GM18909 (cell line): ENCODE results near the gene CCM2L.

Experiments
- ATAC-seq: cut with Tn5 transposase; IDR thresholded peaks from one replicate; pipeline ENCODE4 v1.9.1; 2021; ENCODE audit warnings: mild to moderate bottlenecking; ENCODE audit not compliant: unreplicated experiment, poor library complexity

Gene CCM2L

DNA sequence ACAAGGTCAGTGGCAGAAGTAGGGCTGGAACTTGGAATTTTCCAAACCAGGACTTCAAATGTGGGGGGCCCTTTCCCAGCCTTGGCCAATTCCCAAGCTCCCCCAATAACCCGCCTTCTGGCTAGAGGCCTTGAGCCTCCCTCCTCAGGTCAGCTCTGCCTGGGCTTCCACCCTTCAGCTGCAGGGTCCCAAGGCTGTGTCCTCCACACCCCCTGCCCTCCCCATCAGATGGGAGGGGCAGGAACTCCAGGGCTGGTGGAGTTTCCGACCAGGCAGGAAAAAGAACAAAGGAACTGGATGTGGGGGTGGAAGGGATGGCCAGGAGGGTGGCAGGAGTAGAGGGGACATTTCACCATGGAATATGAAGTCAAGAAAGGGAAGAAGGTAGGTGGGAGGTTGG is at the start of gene CCM2L:
Gene CCM2L, plus strand, starts transcription at position 338 of the 400 bp plus-strand sequence. Its CDS starts 17 bp downstream, at position 355.
- ATAC-seq = no peak

- ATAC-seq = no peak
Observed at GRCh38 chr20:31962761-31963160, 47.5 kb upstream of the CCM2L start.

- no peak for ATAC-seq
Observed at GRCh38 chr20:31963889-31964288, 46.3 kb upstream of the CCM2L start.

- no peak for ATAC-seq
Observed at GRCh38 chr20:31966991-31967655, 43.1 kb upstream of the CCM2L start.

DNA sequence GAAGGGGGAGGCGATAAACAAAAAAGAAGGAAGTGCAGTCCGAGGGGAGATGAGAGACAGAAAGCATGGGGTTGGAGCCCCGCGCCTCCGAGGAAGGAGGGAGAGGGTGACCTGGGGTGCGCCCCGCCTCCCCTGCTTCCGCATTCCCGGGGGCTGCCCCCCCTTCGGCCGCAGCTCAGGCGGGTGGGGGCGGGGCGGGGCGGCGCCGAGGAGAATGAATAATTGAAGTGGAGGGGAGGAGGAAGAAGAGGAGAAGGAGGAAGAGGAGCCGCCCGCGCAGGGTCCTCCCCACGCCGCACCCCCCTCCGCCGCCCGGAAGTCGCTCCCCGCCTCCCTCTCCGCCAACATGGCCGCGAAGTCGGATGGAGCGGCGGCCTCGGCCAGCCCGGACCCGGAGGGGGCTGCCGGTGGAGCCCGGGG is 42.4 kb upstream of the CCM2L start, which contains the start of gene XKR7:
Gene XKR7, plus strand, starts transcription at position 322 of the 420 bp plus-strand sequence. Its CDS starts 25 bp downstream, at position 347.
- ATAC-seq = no peak

DNA sequence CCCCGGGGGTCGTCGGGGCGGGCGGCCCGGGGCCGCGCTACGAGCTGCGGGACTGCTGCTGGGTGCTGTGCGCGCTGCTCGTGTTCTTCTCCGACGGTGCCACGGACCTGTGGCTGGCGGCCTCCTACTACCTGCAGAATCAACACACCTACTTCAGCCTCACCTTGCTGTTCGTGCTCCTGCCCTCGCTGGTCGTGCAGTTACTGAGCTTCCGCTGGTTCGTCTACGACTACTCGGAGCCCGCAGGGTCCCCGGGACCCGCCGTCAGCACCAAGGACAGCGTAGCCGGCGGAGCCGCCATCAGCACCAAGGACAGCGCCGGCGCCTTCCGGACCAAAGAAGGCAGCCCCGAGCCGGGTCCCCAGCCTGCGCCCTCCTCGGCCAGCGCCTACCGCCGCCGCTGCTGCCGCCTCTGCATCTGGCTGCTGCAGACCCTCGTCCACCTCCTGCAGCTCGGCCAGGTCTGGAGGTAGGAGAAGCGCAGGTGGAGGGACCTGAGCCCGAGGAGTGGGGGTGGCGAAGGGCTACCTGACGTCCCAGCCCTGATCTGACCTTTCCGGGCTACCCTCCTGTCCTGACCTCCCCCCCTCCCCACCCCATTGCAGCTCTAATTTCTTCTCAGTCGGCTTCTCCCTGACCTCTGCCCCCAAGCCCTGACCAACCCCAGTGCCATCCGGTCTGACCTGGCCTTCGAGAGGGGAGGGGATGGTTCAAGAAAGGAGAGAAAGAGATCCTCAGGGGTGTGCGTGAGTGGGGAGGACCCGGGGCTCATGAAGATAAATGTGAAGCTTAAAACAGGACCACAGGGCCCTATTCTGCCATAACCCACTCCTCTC is 41.7 kb upstream of the CCM2L start:
- peak; percentile 51 for ATAC-seq

GRCh38 chr20:31969991-31970390 is 40.2 kb upstream of the CCM2L start:
- ATAC-seq = no peak

- no peak for ATAC-seq
Observed at GRCh38 chr20:31972471-31973021, 37.7 kb upstream of the CCM2L start.

- no peak for ATAC-seq
Observed at GRCh38 chr20:31974296-31974695, 35.9 kb upstream of the CCM2L start.

DNA sequence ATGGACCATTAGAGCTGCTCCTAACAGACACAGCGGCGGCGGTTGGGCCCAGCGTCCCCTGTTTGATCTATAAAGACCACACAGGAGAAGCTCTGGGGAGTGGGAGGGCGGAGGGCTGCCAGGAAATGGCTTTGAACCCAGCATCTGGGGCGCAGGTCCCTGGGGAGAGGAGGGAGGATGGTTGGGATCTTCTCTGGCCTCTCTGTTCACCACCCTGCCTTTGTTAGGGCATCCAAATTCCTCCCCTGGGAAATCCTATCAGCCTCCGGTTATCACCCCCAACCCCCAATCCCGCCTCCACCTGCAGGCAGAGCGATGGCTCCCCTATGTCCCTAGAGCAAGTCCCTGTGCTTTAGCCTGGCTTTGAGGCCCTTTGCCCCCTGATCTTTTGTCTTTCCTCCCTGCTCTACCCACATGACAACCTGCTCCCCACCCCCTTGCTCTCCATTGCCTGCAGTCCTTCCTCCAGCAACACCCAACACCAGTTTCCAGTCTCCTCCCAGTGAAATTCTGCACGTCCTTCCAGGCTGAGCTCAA is 35.2 kb upstream of the CCM2L start:
- ATAC-seq = no peak

GRCh38 chr20:31975874-31976273 is 34.4 kb upstream of the CCM2L start:
- ATAC-seq = no peak

GRCh38 chr20:31977080-31977479 is 33.2 kb upstream of the CCM2L start:
- no peak for ATAC-seq

DNA sequence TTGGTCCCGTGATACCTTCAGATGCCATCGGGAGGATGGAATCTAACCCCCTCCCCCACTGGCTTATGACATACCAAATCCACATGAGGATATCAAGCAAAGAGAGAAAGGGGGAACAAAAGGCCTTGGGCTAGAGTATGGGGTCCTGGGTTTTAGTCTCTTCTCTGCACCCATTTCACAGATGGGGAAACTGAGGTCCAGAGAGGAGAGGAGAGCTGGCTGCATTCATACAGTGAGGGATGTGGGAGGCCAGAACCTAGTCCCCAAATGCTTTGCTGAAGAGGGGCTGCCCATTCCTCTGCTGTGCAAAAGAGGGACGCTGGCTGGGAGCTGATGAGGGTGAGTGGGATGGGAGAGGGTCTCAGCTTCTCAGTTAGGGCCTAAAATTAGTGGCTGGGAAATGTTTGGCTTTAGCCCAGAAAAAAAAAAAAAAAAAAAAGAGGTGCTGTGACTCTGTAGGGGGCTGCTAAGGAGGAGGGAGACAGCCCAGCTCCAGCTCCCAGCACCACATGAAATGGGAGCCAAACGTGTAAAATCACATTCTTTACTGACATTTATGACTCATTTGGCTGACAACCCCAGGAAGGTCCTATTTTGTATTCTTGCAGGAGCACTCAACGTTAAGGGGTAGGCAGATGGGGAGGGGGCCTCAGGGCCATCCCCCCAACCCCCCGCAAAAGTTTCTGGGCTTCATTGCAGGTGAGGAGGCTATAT is 30.4 kb upstream of the CCM2L start:
- ATAC-seq = no peak

DNA sequence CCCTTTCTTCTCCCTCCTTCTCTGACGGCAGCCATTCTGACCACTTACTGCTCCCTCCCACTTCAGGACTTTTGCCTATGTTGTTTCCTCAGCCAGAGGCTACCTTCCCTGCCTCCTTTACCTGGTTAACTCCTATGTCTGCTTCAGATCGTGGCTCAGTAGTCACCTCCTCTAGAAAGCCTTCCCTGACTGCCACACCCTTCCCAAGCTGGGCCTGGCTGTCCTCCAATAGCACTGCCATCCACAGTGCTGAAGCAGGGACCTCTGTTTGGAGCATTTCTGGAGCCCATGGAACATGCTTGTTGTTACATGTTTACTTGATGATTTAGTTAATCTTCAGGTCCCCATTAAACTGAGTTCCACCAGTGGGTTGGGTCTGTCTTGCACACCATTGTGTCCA is 28.5 kb upstream of the CCM2L start:
- no peak for ATAC-seq

DNA sequence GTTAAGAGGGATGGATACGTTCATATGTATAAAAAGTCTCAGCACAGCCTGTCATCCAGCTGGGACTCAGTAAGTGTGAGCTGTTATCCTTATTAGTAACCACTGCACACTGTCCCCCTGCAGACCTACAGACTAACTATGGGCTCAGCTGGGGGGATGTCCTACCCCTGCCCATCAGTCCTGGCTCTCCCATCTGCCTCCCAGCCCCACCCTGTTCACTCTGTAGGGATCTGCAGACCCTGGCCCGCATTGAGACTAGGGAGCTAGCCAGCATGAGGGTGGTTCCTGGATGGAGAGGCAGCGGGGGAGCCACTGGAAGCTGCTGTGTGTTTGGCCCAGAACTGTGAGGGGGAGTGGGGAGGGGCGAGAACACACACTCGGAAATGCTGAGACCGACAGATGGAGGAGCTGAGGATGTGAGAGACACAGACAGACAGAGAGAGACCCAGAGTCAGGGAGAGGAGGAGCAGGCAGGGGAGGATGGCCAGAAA is 25.2 kb upstream of the CCM2L start:
- no peak for ATAC-seq

DNA sequence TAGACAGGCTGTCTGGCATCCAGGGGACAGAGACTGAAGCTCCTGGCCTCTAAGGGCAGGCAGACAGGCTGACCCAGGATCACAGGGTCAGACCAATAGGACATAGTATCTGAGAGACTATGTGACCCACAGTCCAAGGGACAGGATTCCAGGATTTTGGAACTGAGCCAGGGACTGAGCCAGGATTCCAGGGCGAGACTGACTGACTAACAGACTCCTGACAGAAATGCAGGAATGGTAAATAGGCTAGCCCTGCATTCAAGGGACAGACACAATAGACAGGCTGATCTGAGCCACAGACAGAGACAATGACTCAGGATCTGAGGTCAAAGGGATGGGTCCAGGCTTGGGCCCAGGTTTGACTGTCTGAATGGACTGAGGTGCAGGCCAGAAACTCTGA is 22.5 kb upstream of the CCM2L start:
- ATAC-seq = no peak

- ATAC-seq = no peak
Observed at GRCh38 chr20:31988430-31989015, 21.7 kb upstream of the CCM2L start.

DNA sequence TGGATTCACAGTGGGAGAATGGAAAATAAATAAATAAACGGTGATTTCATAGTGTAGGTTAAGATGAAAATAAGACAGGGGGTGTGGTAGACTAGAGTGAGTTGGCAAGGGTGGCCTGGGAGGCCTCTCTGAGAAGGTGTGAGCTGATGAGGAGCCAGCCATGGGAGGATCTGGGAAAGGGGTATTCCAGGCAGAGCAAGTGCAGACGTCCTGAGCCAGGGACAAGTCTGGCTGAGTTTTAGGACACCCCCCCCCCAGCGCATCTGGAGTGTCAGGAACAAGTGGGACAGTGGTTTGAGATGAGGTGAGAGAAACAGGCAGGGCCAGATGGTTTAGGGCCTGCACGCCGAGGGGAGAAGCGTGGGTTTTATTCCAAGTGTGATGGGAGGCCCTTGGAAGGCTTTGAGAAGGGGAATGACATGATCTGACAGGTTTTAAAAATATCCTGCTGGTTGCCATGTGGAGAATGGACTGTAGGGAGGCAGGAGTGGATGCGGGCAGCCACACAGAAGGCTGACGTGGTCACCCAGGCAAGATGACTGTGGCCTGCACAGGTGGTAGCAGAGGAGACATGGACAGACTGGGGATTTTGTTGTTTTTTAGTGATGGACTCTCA is 21.1 kb upstream of the CCM2L start:
- no peak for ATAC-seq

DNA sequence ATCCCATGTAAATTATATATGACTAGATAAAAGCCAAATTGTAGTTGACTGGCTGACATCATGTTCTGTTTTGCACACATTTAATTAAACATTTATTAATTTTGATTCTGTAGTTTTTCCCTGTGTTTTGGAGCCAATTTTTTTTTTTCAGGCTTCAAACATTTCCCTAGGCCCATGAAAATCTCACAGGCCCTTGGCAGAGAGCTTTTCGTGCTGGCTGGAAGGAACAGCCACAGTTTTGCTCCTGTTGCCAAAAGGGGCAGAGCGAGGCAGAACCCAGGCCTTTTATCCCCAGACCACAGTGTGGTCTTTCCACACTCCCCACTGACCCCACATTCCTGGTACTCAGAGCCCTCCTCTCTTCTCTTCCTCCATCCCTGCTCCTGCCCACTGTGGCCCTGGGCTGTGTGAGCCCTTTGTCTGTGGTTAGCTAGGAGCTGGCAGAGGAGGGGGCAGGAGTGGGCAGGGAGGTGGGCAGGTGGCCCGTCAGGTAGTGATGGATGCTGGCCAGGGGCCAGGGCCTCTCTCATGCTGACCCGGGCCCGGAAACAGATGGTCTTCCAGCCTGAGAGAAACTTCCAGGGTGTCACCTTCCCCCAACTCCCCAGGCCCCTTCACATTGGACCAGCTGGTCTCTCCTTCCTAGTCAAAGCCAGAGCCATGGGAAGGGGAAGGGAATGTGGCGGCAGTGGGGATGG is 19.4 kb upstream of the CCM2L start:
- ATAC-seq = no peak
